ENCODE data around the gene KLF17. TPM values are rescaled to one million over a fixed set of nuclear protein-coding genes. Genes with fewer than 3 reads are reported as not detected.

KLF17 gene
- polyA plus RNA-seq, 3 donors, result not detected

DNA sequence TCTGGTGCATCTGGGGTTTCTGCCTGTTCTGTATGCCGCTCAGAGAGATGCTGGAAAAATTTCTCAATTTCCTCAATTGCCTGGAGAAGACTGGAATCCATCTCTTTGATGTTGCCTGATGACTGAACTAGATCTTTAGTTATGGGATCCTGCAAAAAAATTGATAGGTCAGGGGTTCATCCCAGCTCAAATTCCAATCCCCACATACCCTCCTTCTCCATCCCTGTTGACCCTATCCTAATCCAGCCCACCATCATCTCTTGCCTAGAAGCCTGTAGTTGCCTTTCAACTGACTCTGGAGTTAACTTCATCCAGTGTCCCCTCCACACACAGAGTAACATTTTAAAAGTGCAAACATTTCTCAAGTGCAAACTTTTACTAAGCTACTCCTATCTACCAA lies 22.9 kb downstream of the KLF17 start, which contains the start of gene KLF18:
KLF18 (minus strand) TSS at position 101 of the 400 bp plus-strand sequence; CDS start at position 101, 0 bp downstream.
- no peaks in the 10 kb centered on the region for H3K4me1 Mint-ChIP-seq
- H3K27me3 Mint-ChIP-seq (ENCODE audit: low read depth in 3 of 3), result peaks cover 0 to 9% (median 4%) of the 10 kb centered on the region in 3 donors
- H3K27ac Mint-ChIP-seq, result no peak within 1 kb of the TSS
- DNase-seq, result no peak
- Histone ChIP-seq H3K9me3 (replicated peaks in 1 of 2; ENCODE audit: control insufficient read depth in 1 of 2, insufficient read depth in 1 of 2, low read length in 2 of 2) (peaks cover 21 to 23% of the 10 kb centered on the region in 2 donors), H3K36me3 (replicated peaks in 1 of 2; ENCODE audit: control insufficient read depth in 1 of 2, insufficient read depth in 2 of 2, low read length in 2 of 2) (no peaks in the 10 kb centered on the region), H3K9ac (ENCODE audit: insufficient read depth, low read length, poor library complexity, severe bottlenecking) (no peak within 1 kb of the TSS), H3K4me1 (ENCODE audit: control insufficient read depth in 1 of 2, insufficient read depth in 2 of 2, low read length in 2 of 2) (no peaks in the 10 kb centered on the region), H2AFZ (ENCODE audit: insufficient read depth, low read depth, low read length, poor library complexity, severe bottlenecking) (no peak within 1 kb of the TSS), H3K4me2 (replicated peaks; ENCODE audit: extremely low read depth, low read length, poor library complexity, severe bottlenecking) (no peak within 1 kb of the TSS), H3K27me3 (ENCODE audit: control insufficient read depth in 2 of 2, insufficient read depth in 2 of 2, low read length in 2 of 2) (no peaks in the 10 kb centered on the region), H3K79me2 (ENCODE audit: insufficient read depth, low read length) (no peaks in the 10 kb centered on the region), H4K20me1 (ENCODE audit: insufficient read depth, low read length) (no peaks in the 10 kb centered on the region), H3K27ac (ENCODE audit: low read depth in 1 of 2, low read length in 2 of 2) (no peak within 1 kb of the TSS), H3K4me3 (replicated peaks in 1 of 3; ENCODE audit: low read depth in 2 of 3, low read length in 3 of 3) (no peak within 1 kb of the TSS)
- intact Hi-C loops (cut with micrococcal nuclease), result no loop called here
- TF ChIP-seq, protein P1, sequence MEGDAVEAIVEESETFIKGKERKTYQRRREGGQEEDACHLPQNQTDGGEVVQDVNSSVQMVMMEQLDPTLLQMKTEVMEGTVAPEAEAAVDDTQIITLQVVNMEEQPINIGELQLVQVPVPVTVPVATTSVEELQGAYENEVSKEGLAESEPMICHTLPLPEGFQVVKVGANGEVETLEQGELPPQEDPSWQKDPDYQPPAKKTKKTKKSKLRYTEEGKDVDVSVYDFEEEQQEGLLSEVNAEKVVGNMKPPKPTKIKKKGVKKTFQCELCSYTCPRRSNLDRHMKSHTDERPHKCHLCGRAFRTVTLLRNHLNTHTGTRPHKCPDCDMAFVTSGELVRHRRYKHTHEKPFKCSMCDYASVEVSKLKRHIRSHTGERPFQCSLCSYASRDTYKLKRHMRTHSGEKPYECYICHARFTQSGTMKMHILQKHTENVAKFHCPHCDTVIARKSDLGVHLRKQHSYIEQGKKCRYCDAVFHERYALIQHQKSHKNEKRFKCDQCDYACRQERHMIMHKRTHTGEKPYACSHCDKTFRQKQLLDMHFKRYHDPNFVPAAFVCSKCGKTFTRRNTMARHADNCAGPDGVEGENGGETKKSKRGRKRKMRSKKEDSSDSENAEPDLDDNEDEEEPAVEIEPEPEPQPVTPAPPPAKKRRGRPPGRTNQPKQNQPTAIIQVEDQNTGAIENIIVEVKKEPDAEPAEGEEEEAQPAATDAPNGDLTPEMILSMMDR (IDR thresholded peaks at IDR 0.05), result no peak
- H3K9me3 Mint-ChIP-seq, result peaks cover 17 to 37% (median 30%) of the 10 kb centered on the region in 7 donors
- H3K36me3 Mint-ChIP-seq, result no peaks in the 10 kb centered on the region
- no peak within 1 kb of the TSS for H3K4me3 Mint-ChIP-seq
- no CpG with 5 or more reads among the region's 1 CpG for WGBS (ENCODE audit: insufficient coverage)

DNA sequence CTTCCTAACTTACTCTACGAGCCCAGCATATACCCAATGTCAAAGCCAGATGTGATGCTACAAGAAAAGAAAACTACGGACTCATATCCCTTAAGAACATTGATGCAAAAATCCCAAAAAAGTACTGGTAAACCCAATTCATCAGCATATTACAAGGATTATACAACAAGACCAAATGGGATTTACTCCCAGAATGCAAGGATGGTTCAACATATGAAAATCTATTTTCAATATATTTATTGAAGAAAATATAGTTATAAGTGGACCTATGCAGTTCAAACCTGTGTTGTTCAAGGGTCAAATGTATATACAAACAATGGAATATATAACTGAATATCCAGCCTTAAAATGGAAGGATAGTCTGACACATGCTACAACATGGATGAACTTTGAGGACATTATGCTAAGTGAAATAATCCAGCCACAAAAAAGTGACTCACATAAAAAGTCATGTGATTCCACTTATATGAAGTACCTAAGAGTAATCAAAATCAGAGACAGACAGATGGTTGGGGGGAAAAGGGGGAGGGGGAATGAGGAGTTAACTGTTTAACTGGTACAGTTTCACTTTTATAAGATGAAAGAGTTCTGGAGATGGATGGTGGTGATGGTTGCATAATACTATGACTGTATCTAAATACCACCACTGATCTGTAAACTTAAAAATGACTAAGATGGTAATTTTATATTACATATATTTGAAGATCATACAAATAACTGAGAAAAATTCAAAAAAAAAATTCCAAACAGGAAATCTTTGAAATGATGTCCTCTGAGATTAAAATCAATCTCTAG lies 26.5 kb downstream of the KLF17 start:
- H3K36me3 Mint-ChIP-seq, result no peaks in the 10 kb centered on the region
- WGBS (ENCODE audit: insufficient coverage), result 80% methylated on average over 1 of the region's 2 CpGs
- H3K27ac Mint-ChIP-seq, result no peak overlapping the region
- no peak overlapping the region for H3K4me3 ChIP-seq (replicated peaks in 1 of 3; ENCODE audit: low read depth in 2 of 3, low read length in 3 of 3)
- H3K9me3 ChIP-seq (replicated peaks in 1 of 2; ENCODE audit: control insufficient read depth in 1 of 2, insufficient read depth in 1 of 2, low read length in 2 of 2), result peaks cover 21 to 29% of the 10 kb centered on the region in 2 donors
- peaks cover 20 to 44% (median 32%) of the 10 kb centered on the region in 7 donors for H3K9me3 Mint-ChIP-seq
- no peak overlapping the region for H3K4me3 Mint-ChIP-seq
- no peak overlapping the region for H2AFZ ChIP-seq (ENCODE audit: insufficient read depth, low read depth, low read length, poor library complexity, severe bottlenecking)
- no peaks in the 10 kb centered on the region for H3K4me1 ChIP-seq (ENCODE audit: control insufficient read depth in 1 of 2, insufficient read depth in 2 of 2, low read length in 2 of 2)
- no peak overlapping the region for H3K9ac ChIP-seq (ENCODE audit: insufficient read depth, low read length, poor library complexity, severe bottlenecking)
- H4K20me1 ChIP-seq (ENCODE audit: insufficient read depth, low read length), result no peaks in the 10 kb centered on the region
- no peaks in the 10 kb centered on the region for H3K79me2 ChIP-seq (ENCODE audit: insufficient read depth, low read length)
- TF ChIP-seq, protein P1 (IDR thresholded peaks at IDR 0.05), result no peak
- DNase-seq, result no peak
- no peak overlapping the region for H3K27ac ChIP-seq (ENCODE audit: low read depth in 1 of 2, low read length in 2 of 2)
- no peaks in the 10 kb centered on the region for H3K27me3 ChIP-seq (ENCODE audit: control insufficient read depth in 2 of 2, insufficient read depth in 2 of 2, low read length in 2 of 2)
- intact Hi-C loops (cut with micrococcal nuclease), result no loop called here
- H3K4me2 ChIP-seq (replicated peaks; ENCODE audit: extremely low read depth, low read length, poor library complexity, severe bottlenecking), result no peak overlapping the region
- no peaks in the 10 kb centered on the region for H3K4me1 Mint-ChIP-seq
- no peaks in the 10 kb centered on the region for H3K36me3 ChIP-seq (replicated peaks in 1 of 2; ENCODE audit: control insufficient read depth in 1 of 2, insufficient read depth in 2 of 2, low read length in 2 of 2)
- peaks cover 0 to 10% (median 3%) of the 10 kb centered on the region in 3 donors for H3K27me3 Mint-ChIP-seq (ENCODE audit: low read depth in 3 of 3)

All from CD14-positive monocyte (primary cell).